H9 (cell line): ENCODE data around the gene LIPT1. TPM values are rescaled to one million over a fixed set of nuclear protein-coding genes. Genes with fewer than 3 reads are reported as not detected.

Experiments
- DNase-seq: peaks from one replicate; pipeline ENCODE4 v3.0.0-alpha.2; 2017
- H2AFZ ChIP-seq: one replicate; pipeline ENCODE4 v1.6.1; 2013; ENCODE audit warnings: mild to moderate bottlenecking, low read length, control low read depth, moderate library complexity
- H2AK5ac ChIP-seq: 2 replicates; pipeline ENCODE4 v1.6.1; 2013; ENCODE audit warnings: low read length, control low read depth, mixed read lengths; ENCODE audit not compliant: insufficient read length
- H2BK120ac ChIP-seq: one replicate; pipeline ENCODE4 v1.6.1; 2013; ENCODE audit warnings: low read depth, mild to moderate bottlenecking, low read length, control low read depth, inconsistent platforms; ENCODE audit not compliant: poor library complexity, severe bottlenecking
- H2BK12ac ChIP-seq: 2 replicates; pipeline ENCODE4 v1.6.1; 2013; ENCODE audit warnings: low read length, control low read depth, mixed read lengths, low read depth; ENCODE audit not compliant: insufficient read length
- H2BK15ac ChIP-seq: 2 replicates; pipeline ENCODE4 v1.6.1; 2013; ENCODE audit warnings: low read depth, low read length, control low read depth
- H2BK20ac ChIP-seq: one replicate; pipeline ENCODE4 v1.6.1; 2013; ENCODE audit warnings: low read depth, mild to moderate bottlenecking, low read length, control low read depth, inconsistent platforms; ENCODE audit not compliant: poor library complexity, severe bottlenecking
- H2BK5ac ChIP-seq: 2 replicates; pipeline ENCODE4 v1.6.1; 2013; ENCODE audit warnings: low read length, control low read depth, mixed read lengths; ENCODE audit not compliant: insufficient read length
- H3K14ac ChIP-seq: 2 replicates; pipeline ENCODE4 v1.6.1; 2013; ENCODE audit warnings: low read length, control low read depth; ENCODE audit not compliant: insufficient read depth
- H3K18ac ChIP-seq: 2 replicates; pipeline ENCODE4 v1.6.1; 2013; ENCODE audit warnings: low read depth, mild to moderate bottlenecking, mixed read lengths, low read length, control low read depth; ENCODE audit not compliant: insufficient read length
- H3K23ac ChIP-seq: 2 replicates; pipeline ENCODE4 v1.6.1; 2013; ENCODE audit warnings: low read length, control low read depth, mixed read lengths, low read depth; ENCODE audit not compliant: insufficient read length
- H3K23me2 ChIP-seq: 2 replicates; pipeline ENCODE4 v1.6.1; 2013; ENCODE audit warnings: low read depth, mild to moderate bottlenecking, mixed read lengths, low read length, control low read depth; ENCODE audit not compliant: insufficient read length, poor library complexity, severe bottlenecking
- H3K27ac ChIP-seq: 2 replicates; pipeline ENCODE4 v1.5.1; 2013; ENCODE audit warnings: low read length, control low read depth, mixed read lengths, low read depth; ENCODE audit not compliant: insufficient read length
- H3K27me3 ChIP-seq: 2 replicates; pipeline ENCODE4 v1.6.1; 2013; ENCODE audit warnings: low read length, control low read depth, inconsistent platforms; ENCODE audit not compliant: insufficient read depth
- H3K4ac ChIP-seq: 2 replicates; pipeline ENCODE4 v1.6.1; 2013; ENCODE audit warnings: low read depth, mild to moderate bottlenecking, control low read depth, inconsistent platforms, low read length, moderate library complexity
- H3K4me1 ChIP-seq: 2 replicates; pipeline ENCODE4 v1.6.1; 2013; ENCODE audit warnings: low read length, control low read depth, inconsistent platforms; ENCODE audit not compliant: insufficient read depth
- H3K4me2 ChIP-seq: 2 replicates; pipeline ENCODE4 v1.6.1; 2013; ENCODE audit warnings: low read length, control low read depth, mixed read lengths; ENCODE audit not compliant: insufficient read length, insufficient read depth
- H3K56ac ChIP-seq: 2 replicates; pipeline ENCODE4 v1.6.1; 2013; ENCODE audit warnings: low read depth, mild to moderate bottlenecking, mixed read lengths, low read length, control low read depth; ENCODE audit not compliant: insufficient read length
- H3K79me1 ChIP-seq: 2 replicates; pipeline ENCODE4 v1.6.1; 2013; ENCODE audit warnings: low read depth, mild to moderate bottlenecking, moderate library complexity, low read length, control low read depth, inconsistent platforms; ENCODE audit not compliant: insufficient read depth, poor library complexity, severe bottlenecking
- H3K79me2 ChIP-seq: 2 replicates; pipeline ENCODE4 v1.6.1; 2013; ENCODE audit warnings: low read length, control low read depth, inconsistent platforms; ENCODE audit not compliant: insufficient read depth
- H3K9ac ChIP-seq: 2 replicates; pipeline ENCODE4 v1.6.1; 2013; ENCODE audit warnings: low read length, control low read depth, mixed read lengths; ENCODE audit not compliant: insufficient read length; ENCODE audit errors: extremely low read depth
- H3K9me3 ChIP-seq: one replicate; pipeline ENCODE4 v1.6.1; 2013; ENCODE audit warnings: low read depth, low read length, inconsistent platforms; ENCODE audit not compliant: control insufficient read depth
- H3T11ph ChIP-seq: one replicate; pipeline ENCODE4 v1.6.1; 2013; ENCODE audit warnings: mild to moderate bottlenecking, low read length, control low read depth, inconsistent platforms
- H4K20me1 ChIP-seq: one replicate; pipeline ENCODE4 v1.6.1; 2013; ENCODE audit not compliant: control insufficient read depth, insufficient read length, insufficient read depth
- H4K5ac ChIP-seq: 2 replicates; pipeline ENCODE4 v1.6.1; 2013; ENCODE audit warnings: low read depth, mild to moderate bottlenecking, mixed read lengths, low read length, control low read depth; ENCODE audit not compliant: insufficient read length
- H4K8ac ChIP-seq: replicated peaks from 2 replicates; pipeline ENCODE4 v1.6.1; 2013; ENCODE audit warnings: low read length, control low read depth, mixed read lengths, low read depth; ENCODE audit not compliant: insufficient read length
- H4K91ac ChIP-seq: 2 replicates; pipeline ENCODE4 v1.6.1; 2013; ENCODE audit warnings: low read depth, mild to moderate bottlenecking, moderate library complexity, mixed read lengths, low read length, control low read depth; ENCODE audit not compliant: insufficient read length
- H3K27ac Mint-ChIP-seq, 3 experiments: 2 replicates in 2 of 3; 3 replicates in 1 of 3; pipeline ENCODE4 v1.8.0; 2020 to 2021; ENCODE audit warnings: mixed read lengths in 3 of 3, mild to moderate bottlenecking in 1 of 3, moderate library complexity in 1 of 3
- H3K27me3 Mint-ChIP-seq: 2 replicates; pipeline ENCODE4 v1.8.0; 2021; ENCODE audit warnings: low read depth, mild to moderate bottlenecking, moderate library complexity, mixed read lengths
- H3K36me3 Mint-ChIP-seq, 3 experiments: 2 replicates in 2 of 3; 3 replicates in 1 of 3; pipeline ENCODE4 v1.8.0; 2020 to 2021; ENCODE audit warnings: low read depth in 3 of 3, mixed read lengths in 3 of 3; ENCODE audit not compliant: insufficient read depth in 1 of 3
- H3K4me1 Mint-ChIP-seq, 2 experiments: 2 replicates each; pipeline ENCODE4 v1.8.0; 2020; ENCODE audit warnings: mixed read lengths in 2 of 2
- H3K4me3 Mint-ChIP-seq, 2 experiments: 2 replicates in 1 of 2; 3 replicates in 1 of 2; pipeline ENCODE4 v1.8.0; 2020 to 2021; ENCODE audit warnings: mild to moderate bottlenecking in 2 of 2, mixed read lengths in 2 of 2, moderate library complexity in 1 of 2
- H3K9me3 Mint-ChIP-seq, 2 experiments: 2 replicates in 1 of 2; 3 replicates in 1 of 2; pipeline ENCODE4 v1.8.0; 2020; ENCODE audit warnings: mild to moderate bottlenecking in 2 of 2, mixed read lengths in 2 of 2, moderate library complexity in 1 of 2
- CTCF ChIP-seq: fragments of 200-600 bp; sonication (generic); conservative IDR thresholded peaks from 3 replicates; pipeline ENCODE4 v1.8.0; 2021; ENCODE audit warnings: antibody characterized with exemption, mild to moderate bottlenecking
- WGBS: extraction: QIAGEN DNeasy Blood & Tissue Kit; methylation state at CpG from one replicate; pipeline ENCODE4 v1.1.7; 2013; ENCODE audit warnings: missing lambda C conversion rate, low lambda C conversion rate, mixed read lengths; ENCODE audit not compliant: insufficient read length; ENCODE audit errors: extremely low coverage; 5-methylcytosine and 5-hydroxymethylcytosine counted together
- total RNA-seq: library from RNA; stranded (reverse); gene quantifications from 2 replicates; pipeline ENCODE4 v1.2.1, GENCODE V29; 2021

LIPT1 gene
- total RNA-seq, 1 experiment from 2014 or later: 6.4 TPM

GRCh38 chr2:99112617-99113016, 42.1 kb upstream of the LIPT1 start:
- no peak overlapping the region for H3K14ac ChIP-seq
- H3K4me1 Mint-ChIP-seq: peaks cover 2% of the 10 kb centered on the region in 2 experiments; a peak in 3 of 4 replicates
- no peak overlapping the region for H4K91ac ChIP-seq
- H2AK5ac ChIP-seq: no peak overlapping the region
- WGBS: no CpG with 5 or more reads among the region's 4 CpGs
- no peak overlapping the region for H2BK12ac ChIP-seq
- no peak overlapping the region for H2BK15ac ChIP-seq
- H3K27me3 ChIP-seq: no peaks in the 10 kb centered on the region
- DNase-seq: no peak
- no peaks in the 10 kb centered on the region for H3K4me1 ChIP-seq
- peak overlapping the region in 2 of 3 experiments; percentile 5 to 6; a peak in 2 of 7 replicates for H3K27ac Mint-ChIP-seq
- no peak for TF ChIP-seq CTCF
- H3K4me3 Mint-ChIP-seq: no peak overlapping the region
- no peaks in the 10 kb centered on the region for H4K20me1 ChIP-seq
- H2BK20ac ChIP-seq: no peak overlapping the region
- no peaks in the 10 kb centered on the region for H3K9me3 Mint-ChIP-seq
- H4K5ac ChIP-seq: no peak overlapping the region
- H3K79me2 ChIP-seq: no peaks in the 10 kb centered on the region
- no peak overlapping the region for H2AFZ ChIP-seq
- H3K4me2 ChIP-seq: no peak overlapping the region
- H3K79me1 ChIP-seq: no peaks in the 10 kb centered on the region
- H3K9ac ChIP-seq: no peak overlapping the region
- H3K23me2 ChIP-seq: no peaks in the 10 kb centered on the region
- no peaks in the 10 kb centered on the region; the same call in 1 of the 2 replicates for H3K27me3 Mint-ChIP-seq
- H3K18ac ChIP-seq: no peak overlapping the region
- no peak overlapping the region for H3K27ac ChIP-seq
- H3K36me3 Mint-ChIP-seq: no peaks in the 10 kb centered on the region
- H4K8ac ChIP-seq: no peak overlapping the region
- no peaks in the 10 kb centered on the region for H3K9me3 ChIP-seq
- H3K56ac ChIP-seq: no peak overlapping the region
- H2BK5ac ChIP-seq: no peak overlapping the region
- no peak overlapping the region for H2BK120ac ChIP-seq
- H3K23ac ChIP-seq: no peak overlapping the region
- no peak overlapping the region for H3K4ac ChIP-seq
- no peak overlapping the region for H3T11ph ChIP-seq
